GM12878 (cell line): Measurements from ENCODE around the gene PTEN. TPM values are rescaled to one million over a fixed set of nuclear protein-coding genes. Genes with fewer than 3 reads are reported as not detected.

Experiments used
- ATAC-seq: fragments of 200-7000 bp; cut with Tn5 transposase; 3 replicates; pipeline ENCODE4 v1.9.1; 2020; ENCODE audit warnings: mild to moderate bottlenecking, moderate library complexity
- BruUV-seq: library from RNA; stranded (reverse); fragments of 400-500 nt; replicated peaks from 2 replicates; lab custom pipeline; 2021; lab: Mats Ljungman, UMichigan
- CTCF ChIA-PET: fragments of 300-600 bp; sonication (Branson Sonifier 250); formaldehyde crosslinking; extraction: SDS; loops from one replicate; lab custom pipeline; 2021; ENCODE audit warnings: inconsistent platforms; lab: Yijun Ruan, JAX
- POLR2A ChIA-PET: fragments of 350-600 bp; formaldehyde crosslinking; extraction: SDS; loops from one replicate; lab custom pipeline; 2021; ENCODE audit warnings: inconsistent platforms; lab: Charles Lee
- RAD21 ChIA-PET: fragments of 300-600 bp; sonication (Branson Sonifier 250); formaldehyde crosslinking; loops from one replicate; lab custom pipeline; 2023; ENCODE audit warnings: antibody characterized with exemption; ENCODE audit not compliant: unreplicated experiment; lab: Charles Lee
- SMC1A ChIA-PET: fragments of 300-600 bp; sonication (Branson Sonifier 250); formaldehyde crosslinking; loops from one replicate; lab custom pipeline; 2023; ENCODE audit not compliant: unreplicated experiment, uncharacterized antibody; lab: Charles Lee
- DNase-seq: peaks from one replicate; pipeline ENCODE4 v3.0.0-alpha.2; 2011; ENCODE audit warnings: low read depth, low spot score
- FAIRE-seq: peaks from 3 replicates; lab custom pipeline; 2011; peaks lifted over from hg19 to GRCh38; lab: Jason Lieb, UNC
- H2AFZ ChIP-seq: 2 replicates; pipeline ENCODE4 v1.6.0; 2011; ENCODE audit warnings: low read depth, low read length, control low read depth; ENCODE audit not compliant: control insufficient read depth
- H3K27ac ChIP-seq: 2 replicates; pipeline ENCODE4 v1.5.1; 2011; ENCODE audit warnings: control low read depth; ENCODE audit not compliant: control insufficient read depth, insufficient read depth
- H3K27me3 ChIP-seq, 2 experiments: replicated peaks in 1 of 2; 2 replicates each; pipeline versions ENCODE4 v1.6.0 to v1.6.1; 2011; ENCODE audit warnings: low read length in 1 of 2; ENCODE audit not compliant: control insufficient read depth in 2 of 2, insufficient read depth in 2 of 2
- H3K36me3 ChIP-seq, 2 experiments: 2 replicates each; pipeline ENCODE4 v1.5.1; 2011; ENCODE audit warnings: low read length in 1 of 2; ENCODE audit not compliant: control insufficient read depth in 2 of 2, insufficient read depth in 2 of 2
- H3K4me1 ChIP-seq: 2 replicates; pipeline ENCODE4 v1.6.1; 2011; ENCODE audit warnings: mild to moderate bottlenecking, low read length, moderate library complexity, mixed read lengths; ENCODE audit not compliant: control insufficient read depth, insufficient read depth
- H3K4me2 ChIP-seq: 2 replicates; pipeline ENCODE4 v1.6.0; 2011; ENCODE audit warnings: control low read depth; ENCODE audit not compliant: control insufficient read depth, insufficient read depth
- H3K4me3 ChIP-seq: fragments of 200-600 bp; sonication (generic); 2 replicates; pipeline ENCODE4 v1.5.1; 2016
- H3K79me2 ChIP-seq: 2 replicates; pipeline ENCODE4 v1.6.0; 2011; ENCODE audit warnings: low read length; ENCODE audit not compliant: control insufficient read depth, insufficient read depth
- H3K9ac ChIP-seq: 2 replicates; pipeline ENCODE4 v1.8.0; 2011; ENCODE audit warnings: low read length, control low read depth, mixed read lengths; ENCODE audit not compliant: control insufficient read depth, insufficient read depth
- H3K9me3 ChIP-seq: replicated peaks from 3 replicates; pipeline ENCODE4 v1.5.1; 2011; ENCODE audit warnings: mild to moderate bottlenecking, low read length; ENCODE audit not compliant: control insufficient read depth, insufficient read depth
- H4K20me1 ChIP-seq: 2 replicates; pipeline ENCODE4 v1.6.0; 2011; ENCODE audit not compliant: control insufficient read depth, insufficient read depth
- EP300 ChIP-seq, 2 experiments: fragments of 150-350 bp in 1 of 2; IDR thresholded peaks; 2 replicates each; pipeline ENCODE4 v1.6.1; 2011 to 2012; ENCODE audit warnings: low read depth in 2 of 2, low read length in 2 of 2, borderline replicate concordance in 1 of 2, improper control_type of control experiment in 1 of 2, inconsistent platforms in 1 of 2; ENCODE audit not compliant: control insufficient read depth in 1 of 2
- FOS ChIP-seq: IDR thresholded peaks from 3 replicates; pipeline ENCODE4 v1.6.1; 2011; ENCODE audit warnings: borderline replicate concordance; ENCODE audit not compliant: insufficient read length; ENCODE audit errors: extremely low read depth
- GABPA ChIP-seq: IDR thresholded peaks from 2 replicates; pipeline ENCODE4 v1.6.1; 2014; ENCODE audit warnings: antibody characterized with exemption, low read depth, mild to moderate bottlenecking, inconsistent platforms
- MEF2A ChIP-seq: IDR thresholded peaks from 2 replicates; pipeline ENCODE4 v1.6.1; 2011; ENCODE audit warnings: low read depth, mild to moderate bottlenecking, low read length, moderate library complexity; ENCODE audit not compliant: insufficient read depth
- MTA2 ChIP-seq: fragments of 450-650 bp; IDR thresholded peaks from 2 replicates; pipeline ENCODE4 v1.6.1; 2016; ENCODE audit warnings: low read depth, mild to moderate bottlenecking, moderate library complexity
- MTA3 ChIP-seq: IDR thresholded peaks from 2 replicates; pipeline ENCODE4 v1.6.1; 2012; ENCODE audit warnings: low read length, inconsistent platforms, borderline replicate concordance
- POLR2AphosphoS5 ChIP-seq: IDR thresholded peaks from 2 replicates; pipeline ENCODE4 v1.6.1; 2011; ENCODE audit warnings: mild to moderate bottlenecking, low read length, inconsistent platforms
- SMAD1 ChIP-seq: fragments of 450-650 bp; IDR thresholded peaks from 2 replicates; pipeline ENCODE4 v1.6.1; 2018; ENCODE audit warnings: mild to moderate bottlenecking, low read depth; ENCODE audit not compliant: partially characterized antibody
- SRF ChIP-seq, 2 experiments: IDR thresholded peaks; 2 replicates each; pipeline ENCODE4 v1.6.1; 2011; ENCODE audit warnings: low read depth in 2 of 2, low read length in 2 of 2, mild to moderate bottlenecking in 1 of 2, moderate library complexity in 1 of 2
- ZBED1 ChIP-seq: IDR thresholded peaks from 2 replicates; pipeline ENCODE4 v1.6.1; 2016; ENCODE audit warnings: borderline replicate concordance
- ZNF592 ChIP-seq: fragments of 450-650 bp; IDR thresholded peaks from 2 replicates; pipeline ENCODE4 v1.6.1; 2017; ENCODE audit warnings: mild to moderate bottlenecking, moderate library complexity
- WGBS: methylation state at CpG from one replicate; pipeline ENCODE4 v1.1.6; 2016; ENCODE audit warnings: low lambda C conversion rate; ENCODE audit not compliant: insufficient replicate concordance, insufficient coverage; ENCODE audit errors: missing lambda C conversion rate; 5-methylcytosine and 5-hydroxymethylcytosine counted together
- in situ Hi-C: fragments of 300-500 bp; cut with MboI; formaldehyde crosslinking; loops from 9 replicates; pipeline ENCODE4 v1.14.3; 2018; ENCODE audit warnings: mixed read lengths
- intact Hi-C: fragments of 100-400 bp; cut with micrococcal nuclease; formaldehyde crosslinking; loops from one replicate; pipeline ENCODE4 v1.14.2; 2022; ENCODE audit not compliant: unreplicated experiment
- polyA plus RNA-seq, 11 experiments: library from polyadenylated mRNA; depleted of rRNA in 4 of 11; unstranded in 6 of 11; stranded (reverse) in 5 of 11; fragments of >200 nt; fragmentation: Nextera tagmentation in 4 of 11; fragmentation: Illumina TruSeq in 1 of 11; extraction: Ambion mirVana in 4 of 11; extraction: Trizol in 1 of 11; gene quantifications; 1 replicate in 1 of 11; 2 replicates in 10 of 11; pipeline versions ENCODE4 v1.2.1 to v1.2.3, GENCODE V29; 2011 to 2016; ENCODE audit warnings: inconsistent platforms in 2 of 11, missing spikeins in 2 of 11, low read depth in 1 of 11
- total RNA-seq, 4 experiments: library from RNA; depleted of rRNA in 3 of 4; stranded (reverse); fragments of >200 nt in 3 of 4; fragmentation: Illumina TruSeq in 1 of 4; extraction: Trizol in 1 of 4; gene quantifications; 2 replicates each; pipeline versions ENCODE4 v1.2.1 to v1.2.3, GENCODE V29; 2013 to 2021
- TF ChIP-seq, protein P1 (sequence below): IDR thresholded peaks from 2 replicates; pipeline ENCODE4 v1.6.1; 2012; ENCODE audit warnings: low read depth, low read length, improper control_type of control experiment
- TF ChIP-seq, protein P2 (sequence below): fragments of 450-650 bp; IDR thresholded peaks from 2 replicates; pipeline ENCODE4 v1.6.1; 2017; ENCODE audit warnings: mild to moderate bottlenecking, low read depth, inconsistent platforms; ENCODE audit not compliant: poor library complexity, severe bottlenecking
- TF ChIP-seq, protein P3 (sequence below): IDR thresholded peaks from 2 replicates; pipeline ENCODE4 v1.6.1; 2011; ENCODE audit warnings: mild to moderate bottlenecking, low read depth, low read length, moderate library complexity; ENCODE audit not compliant: insufficient replicate concordance

Gene PTEN
- total and polyA plus RNA-seq, 10 of the 15 experiments (the other 5 are each of a cell fraction or from before 2014, with no cell fraction given): 26.1 to 175 (median 58.1) TPM

- DNase-seq (no peak), FAIRE-seq (no peak), ATAC-seq (peak; percentile 27; the same call in 1 of the 3 replicates)
- BruUV-seq: TSS peak; percentile 4
- Histone ChIP-seq H3K27me3 (no peaks in the 10 kb centered on the region), H3K79me2 (peaks cover 80% of the 10 kb centered on the region), H4K20me1 (no peaks in the 10 kb centered on the region), H3K36me3 (peaks cover 2 to 24% of the 10 kb centered on the region in 2 experiments; a peak in 3 of 4 replicates), H3K4me3 (no peak overlapping the region), H3K4me1 (peaks cover 6% of the 10 kb centered on the region), H3K27ac (no peak overlapping the region), H3K4me2 (no peak overlapping the region), H3K9me3 (peaks cover 13% of the 10 kb centered on the region), H2AFZ (no peak overlapping the region), H3K9ac (no peak overlapping the region)
- ChIA-PET SMC1A (interaction anchor here (0.8 to 2.1 kb wide), 8 partner anchors 11 to 495 kb away, joined by 3 to 5 read pairs (median 3); no protein-coding TSS in a partner anchor), CTCF (interaction anchor here (0.8 to 1.1 kb wide), 4 partner anchors 11 to 491 kb away, joined by 3 read pairs; no protein-coding TSS in a partner anchor), POLR2A (no interaction called here), RAD21 (interaction anchor here (0.6 kb wide), 1 partner anchor 13 kb away, joined by 4 read pairs; no protein-coding TSS in a partner anchor)
- in situ Hi-C loops: no loop called here
- intact Hi-C loops: no loop called here
- 91% methylated on average over 1 of the region's 1 CpG for WGBS
- no peak for TF ChIP-seq FOS
- TF ChIP-seq GABPA: no peak
- TF ChIP-seq MEF2A: no peak
- no peak for TF ChIP-seq MTA3
- TF ChIP-seq, protein P1, sequence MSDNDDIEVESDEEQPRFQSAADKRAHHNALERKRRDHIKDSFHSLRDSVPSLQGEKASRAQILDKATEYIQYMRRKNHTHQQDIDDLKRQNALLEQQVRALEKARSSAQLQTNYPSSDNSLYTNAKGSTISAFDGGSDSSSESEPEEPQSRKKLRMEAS: no peak
- TF ChIP-seq ZBED1: no peak
- no peak for TF ChIP-seq MTA2
- no peak for TF ChIP-seq POLR2AphosphoS5
- TF ChIP-seq, protein P2, sequence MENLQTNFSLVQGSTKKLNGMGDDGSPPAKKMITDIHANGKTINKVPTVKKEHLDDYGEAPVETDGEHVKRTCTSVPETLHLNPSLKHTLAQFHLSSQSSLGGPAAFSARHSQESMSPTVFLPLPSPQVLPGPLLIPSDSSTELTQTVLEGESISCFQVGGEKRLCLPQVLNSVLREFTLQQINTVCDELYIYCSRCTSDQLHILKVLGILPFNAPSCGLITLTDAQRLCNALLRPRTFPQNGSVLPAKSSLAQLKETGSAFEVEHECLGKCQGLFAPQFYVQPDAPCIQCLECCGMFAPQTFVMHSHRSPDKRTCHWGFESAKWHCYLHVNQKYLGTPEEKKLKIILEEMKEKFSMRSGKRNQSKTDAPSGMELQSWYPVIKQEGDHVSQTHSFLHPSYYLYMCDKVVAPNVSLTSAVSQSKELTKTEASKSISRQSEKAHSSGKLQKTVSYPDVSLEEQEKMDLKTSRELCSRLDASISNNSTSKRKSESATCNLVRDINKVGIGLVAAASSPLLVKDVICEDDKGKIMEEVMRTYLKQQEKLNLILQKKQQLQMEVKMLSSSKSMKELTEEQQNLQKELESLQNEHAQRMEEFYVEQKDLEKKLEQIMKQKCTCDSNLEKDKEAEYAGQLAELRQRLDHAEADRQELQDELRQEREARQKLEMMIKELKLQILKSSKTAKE: no peak
- TF ChIP-seq EP300 (IDR thresholded peaks at IDR 0.05; ENCODE audit: borderline replicate concordance in 1 of 2, control insufficient read depth in 1 of 2, low read depth in 2 of 2, low read length in 2 of 2): no peak
- no peak for TF ChIP-seq SRF (IDR thresholded peaks at IDR 0.05; ENCODE audit: low read depth in 2 of 2, low read length in 2 of 2)
- no peak for TF ChIP-seq ZNF592
- no peak for TF ChIP-seq SMAD1
- TF ChIP-seq, protein P3, sequence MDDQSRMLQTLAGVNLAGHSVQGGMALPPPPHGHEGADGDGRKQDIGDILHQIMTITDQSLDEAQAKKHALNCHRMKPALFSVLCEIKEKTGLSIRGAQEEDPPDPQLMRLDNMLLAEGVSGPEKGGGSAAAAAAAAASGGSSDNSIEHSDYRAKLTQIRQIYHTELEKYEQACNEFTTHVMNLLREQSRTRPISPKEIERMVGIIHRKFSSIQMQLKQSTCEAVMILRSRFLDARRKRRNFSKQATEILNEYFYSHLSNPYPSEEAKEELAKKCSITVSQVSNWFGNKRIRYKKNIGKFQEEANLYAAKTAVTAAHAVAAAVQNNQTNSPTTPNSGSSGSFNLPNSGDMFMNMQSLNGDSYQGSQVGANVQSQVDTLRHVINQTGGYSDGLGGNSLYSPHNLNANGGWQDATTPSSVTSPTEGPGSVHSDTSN: no peak
These were observed 32.0 kb downstream of the PTEN start for GRCh38 chr10:87895430-87895829.
